HepG2 (cell line): Measurements from ENCODE around the gene TXNDC11. TPM values are rescaled to one million over a fixed set of nuclear protein-coding genes. Genes with fewer than 3 reads are reported as not detected.

Experiments used
- ATAC-seq: fragments of 200-7000 bp; cut with Tn5 transposase; 3 replicates; pipeline ENCODE4 v1.9.1; 2020; ENCODE audit warnings: mild to moderate bottlenecking, moderate library complexity
- BruUV-seq: library from RNA; stranded (reverse); fragments of 400-500 nt; replicated peaks from 2 replicates; lab custom pipeline; 2021; lab: Mats Ljungman, UMichigan
- CTCF ChIA-PET: fragments of 300-600 bp; formaldehyde crosslinking; extraction: SDS; loops from one replicate; lab custom pipeline; 2021; ENCODE audit warnings: low total read pairs, inconsistent platforms, low intra/inter-chr PET ratio; lab: Yijun Ruan, JAX
- POLR2A ChIA-PET: fragments of 350-600 bp; sonication (Branson Sonifier 250); formaldehyde crosslinking; loops from one replicate; lab custom pipeline; 2020; ENCODE audit warnings: antibody characterized with exemption, inconsistent platforms; lab: Yijun Ruan, JAX
- DNase-seq: peaks from one replicate; pipeline ENCODE4 v3.0.0-alpha.2; 2015; ENCODE audit warnings: low spot score
- FAIRE-seq: peaks from 3 replicates; lab custom pipeline; 2011; peaks lifted over from hg19 to GRCh38; lab: Jason Lieb, UNC
- H2AFZ ChIP-seq: one replicate; pipeline ENCODE4 v1.6.1; 2011; ENCODE audit warnings: low read length, inconsistent platforms
- H3K27ac ChIP-seq: fragments of 300-600 bp; 3 replicates; pipeline ENCODE4 v1.8.0; 2011; ENCODE audit warnings: mixed run types, mild to moderate bottlenecking, mixed read lengths, low read length, inconsistent platforms; ENCODE audit not compliant: insufficient read depth; ENCODE audit errors: extremely low read length
- H3K27me3 ChIP-seq, 2 experiments: fragments of 200-600 bp in 1 of 2; 2 replicates in 1 of 2; 3 replicates in 1 of 2; pipeline versions ENCODE4 v1.6.0 to v1.8.0; 2011; ENCODE audit warnings: low read length in 2 of 2, mild to moderate bottlenecking in 2 of 2, moderate library complexity in 2 of 2, inconsistent platforms in 1 of 2; ENCODE audit not compliant: insufficient read depth in 2 of 2, control insufficient read depth in 1 of 2
- H3K36me3 ChIP-seq, 2 experiments: fragments of 200-600 bp in 1 of 2; replicated peaks in 1 of 2; 2 replicates in 1 of 2; 3 replicates in 1 of 2; pipeline versions ENCODE4 v1.5.1 to v1.8.0; 2011; ENCODE audit warnings: low read length in 2 of 2, inconsistent platforms in 1 of 2; ENCODE audit not compliant: insufficient read depth in 2 of 2, control insufficient read depth in 1 of 2
- H3K4me1 ChIP-seq: 2 replicates; pipeline ENCODE4 v1.5.1; 2012; ENCODE audit warnings: low read length, inconsistent platforms; ENCODE audit not compliant: insufficient read depth
- H3K4me2 ChIP-seq: 2 replicates; pipeline ENCODE4 v1.6.0; 2011; ENCODE audit warnings: low read depth, low read length, inconsistent platforms
- H3K4me3 ChIP-seq, 3 experiments: fragments of 200-600 bp in 1 of 3; sonication (generic), shearing (Covaris generic) in 1 of 3; replicated peaks in 1 of 3; 2 replicates each; pipeline ENCODE4 v1.5.1; 2011 to 2016; ENCODE audit warnings: low read length in 3 of 3, inconsistent platforms in 2 of 3, low read depth in 2 of 3, mild to moderate bottlenecking in 2 of 3, control low read depth in 1 of 3, mixed read lengths in 1 of 3; ENCODE audit not compliant: insufficient read depth in 1 of 3
- H3K79me2 ChIP-seq: one replicate; pipeline ENCODE4 v1.6.1; 2011; ENCODE audit warnings: low read length, inconsistent platforms; ENCODE audit not compliant: insufficient read depth
- H3K9ac ChIP-seq: 2 replicates; pipeline ENCODE4 v1.6.0; 2011; ENCODE audit warnings: mild to moderate bottlenecking, low read depth, low read length, inconsistent platforms; ENCODE audit not compliant: insufficient read depth
- H3K9me3 ChIP-seq: 2 replicates; pipeline ENCODE4 v1.5.1; 2012; ENCODE audit warnings: mild to moderate bottlenecking, low read length
- H4K20me1 ChIP-seq: 2 replicates; pipeline ENCODE4 v1.6.0; 2011; ENCODE audit warnings: inconsistent platforms, mild to moderate bottlenecking, low read length, moderate library complexity; ENCODE audit not compliant: insufficient read depth
- CEBPB ChIP-seq: IDR thresholded peaks from 2 replicates; pipeline ENCODE4 v1.6.1; 2011; ENCODE audit warnings: low read depth, low read length, improper control_type of control experiment, borderline replicate concordance
- CEBPG ChIP-seq: IDR thresholded peaks from 2 replicates; pipeline ENCODE4 v1.6.1; 2016
- FOSL1 ChIP-seq: sonication (generic); formaldehyde crosslinking; IDR thresholded peaks from 2 replicates; pipeline ENCODE4 v1.9.0; 2021; ENCODE audit warnings: missing genetic modification reagents, borderline replicate concordance
- ISX ChIP-seq: sonication (generic); formaldehyde crosslinking; conservative IDR thresholded peaks from 2 replicates; pipeline ENCODE4 v1.5.0; 2020; ENCODE audit warnings: missing genetic modification reagents
- ONECUT2 ChIP-seq: sonication (generic); formaldehyde crosslinking; IDR thresholded peaks from 2 replicates; pipeline ENCODE4 v1.4.0; 2020; ENCODE audit warnings: missing genetic modification reagents
- ZFP90 ChIP-seq: sonication (generic); formaldehyde crosslinking; IDR thresholded peaks from 2 replicates; pipeline ENCODE4 v1.8.0; 2022; ENCODE audit warnings: missing genetic modification reagents, mild to moderate bottlenecking, inconsistent platforms, borderline replicate concordance
- ZNF121 ChIP-seq: sonication (generic); formaldehyde crosslinking; IDR thresholded peaks from 2 replicates; pipeline ENCODE4 v1.5.0; 2020; ENCODE audit warnings: mild to moderate bottlenecking, missing genetic modification reagents
- ZNF263 ChIP-seq: sonication (generic); formaldehyde crosslinking; IDR thresholded peaks from 2 replicates; pipeline ENCODE4 v1.4.0; 2020; ENCODE audit warnings: missing genetic modification reagents
- ZNF296 ChIP-seq: sonication (generic); formaldehyde crosslinking; conservative IDR thresholded peaks from 2 replicates; pipeline ENCODE4 v1.5.0; 2020; ENCODE audit warnings: mild to moderate bottlenecking, missing genetic modification reagents
- ZNF607 ChIP-seq: sonication (generic); formaldehyde crosslinking; IDR thresholded peaks from 2 replicates; pipeline ENCODE4 v1.5.1; 2020; ENCODE audit warnings: missing genetic modification reagents, mild to moderate bottlenecking, borderline replicate concordance
- WGBS: methylation state at CpG from one replicate; pipeline ENCODE4 v1.1.6; 2017; ENCODE audit warnings: low lambda C conversion rate; 5-methylcytosine and 5-hydroxymethylcytosine counted together
- in situ Hi-C: cut with HindIII; loops from 2 replicates; pipeline ENCODE4 v1.10.0; 2017; ENCODE audit warnings: low pct_unique_long_range_greater_than_20kb; ENCODE audit not compliant: extremely low pct_ligation_motif_present
- intact Hi-C: fragments of 100-400 bp; cut with micrococcal nuclease; formaldehyde crosslinking; loops from one replicate; pipeline ENCODE4 v1.10.0; 2022; ENCODE audit not compliant: unreplicated experiment
- polyA plus RNA-seq, 8 experiments: library from polyadenylated mRNA; depleted of rRNA in 3 of 8; stranded (reverse) in 7 of 8; unstranded in 1 of 8; fragments of >200 nt; fragmentation: Illumina TruSeq in 4 of 8; extraction: Trizol in 4 of 8; gene quantifications; 2 replicates each; pipeline versions ENCODE4 v1.2.1 to v1.2.3, GENCODE V29; 2011 to 2016; ENCODE audit warnings: low read depth in 4 of 8, missing spikeins in 1 of 8, mixed read lengths in 1 of 8; ENCODE audit not compliant: insufficient read depth in 1 of 8
- total RNA-seq, 5 experiments: library from RNA; depleted of rRNA; stranded (reverse); fragments of >200 nt; fragmentation: Illumina TruSeq; extraction: Trizol; gene quantifications; 2 replicates each; pipeline ENCODE4 v1.2.3, GENCODE V29; 2016; ENCODE audit warnings: low read depth in 1 of 5

TXNDC11 gene
- total and polyA plus RNA-seq, 2 of the 13 experiments (the other 11 are each of a cell fraction or from before 2014, with no cell fraction given) = 74.9 to 123 TPM

DNA sequence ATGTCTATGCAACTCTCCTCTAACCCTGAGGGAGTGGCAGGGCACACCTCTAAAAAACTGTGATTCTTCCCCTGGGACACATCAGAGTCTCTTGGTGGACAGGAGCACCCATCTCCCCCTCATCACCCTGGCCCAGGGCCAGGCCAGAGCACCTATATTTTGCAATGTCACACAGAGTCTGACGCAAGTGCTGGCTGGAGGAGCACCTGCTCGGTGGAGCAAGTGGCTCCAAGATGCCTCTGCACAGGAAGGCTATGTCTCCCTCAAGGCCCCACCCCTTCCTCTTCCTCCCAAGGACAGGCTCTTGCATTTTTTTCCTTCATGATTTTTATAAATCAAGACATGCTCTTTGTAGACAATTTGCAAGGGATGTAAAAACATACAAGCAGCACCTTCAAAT is 61.1 kb downstream of the TXNDC11 start:
- Histone ChIP-seq H3K79me2 (no peaks in the 10 kb centered on the region), H2AFZ (no peak overlapping the region), H3K4me2 (no peak overlapping the region), H3K27ac (no peak overlapping the region), H4K20me1 (peaks cover 3% of the 10 kb centered on the region; the same call in 1 of the 2 replicates), H3K9me3 (no peaks in the 10 kb centered on the region), H3K4me3 (no peak overlapping the region), H3K36me3 (peaks cover 54 to 100% of the 10 kb centered on the region in 2 experiments), H3K27me3 (no peaks in the 10 kb centered on the region), H3K4me1 (no peaks in the 10 kb centered on the region), H3K9ac (no peak overlapping the region)
- no peak for DNase-seq
- no peak for ATAC-seq
- intact Hi-C loops = no loop called here
- BruUV-seq = no TSS peak
- ChIA-PET CTCF (no interaction called here), POLR2A (no interaction called here)
- in situ Hi-C loops = no loop called here
- no peak for FAIRE-seq
- TF ChIP-seq FOSL1 (CRISPR knock-in tag) = no peak
- peak; percentile 62; the same call in 1 of the 2 replicates for TF ChIP-seq ZNF263 (CRISPR knock-in tag)
- 0 out of 2 replicates have a peak, but pooled peaks have one; percentile 17 for TF ChIP-seq CEBPG
- TF ChIP-seq CEBPB = peak; percentile 51; the same call in 1 of the 2 replicates
- no peak for TF ChIP-seq ZNF296 (CRISPR knock-in tag)
- 75% methylated on average over 2 of the region's 2 CpGs for WGBS

DNA sequence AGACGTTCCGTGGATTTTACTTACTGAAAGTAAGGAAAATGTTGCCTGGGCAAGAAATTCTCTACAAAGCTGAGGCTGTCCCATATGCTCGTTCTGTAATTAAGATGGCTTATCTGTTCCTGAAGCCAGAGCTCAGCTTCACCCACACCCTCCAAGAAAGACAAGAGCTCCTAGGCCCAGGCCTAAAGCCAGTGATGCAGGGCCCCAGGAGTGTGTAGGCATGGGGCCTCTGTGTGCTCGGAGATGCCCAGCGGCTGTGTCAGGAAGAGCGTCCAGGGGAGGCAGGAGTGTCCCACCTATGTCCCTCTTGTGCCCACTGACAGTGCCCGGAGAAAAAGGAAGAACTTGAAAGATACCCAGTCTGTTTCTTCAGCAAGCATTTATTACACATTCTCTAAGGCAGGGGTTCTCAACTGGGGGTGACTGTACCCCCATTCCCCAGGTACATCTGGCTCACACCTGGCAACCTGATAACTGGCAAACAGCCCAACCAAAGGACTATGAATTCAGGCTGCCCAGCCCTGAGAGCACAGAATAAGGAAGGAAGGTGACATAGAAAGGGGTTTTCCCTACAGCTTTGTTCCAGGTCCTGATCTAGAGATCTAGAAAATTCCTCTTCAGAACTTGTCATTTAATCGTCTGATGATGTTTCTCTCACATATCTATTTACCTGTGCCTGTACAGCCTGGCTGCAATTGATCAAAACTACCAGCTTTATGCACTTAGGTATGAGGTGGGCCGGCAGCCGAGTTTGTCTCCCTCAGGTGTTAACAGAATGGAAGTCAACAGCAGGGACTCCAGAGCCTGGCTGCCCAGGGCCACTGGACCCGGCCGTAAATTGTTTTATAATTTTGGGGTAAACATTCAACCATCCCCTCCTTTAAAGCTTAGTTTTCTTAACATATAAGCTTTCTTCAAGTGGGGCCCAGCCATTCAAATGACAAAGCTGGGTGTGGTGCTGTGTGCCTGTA is 62.4 kb downstream of the TXNDC11 start:
- peaks cover 4% of the 10 kb centered on the region; the same call in 1 of the 2 replicates for H4K20me1 ChIP-seq
- in situ Hi-C loops (no loop called here), intact Hi-C loops (no loop called here)
- ChIA-PET POLR2A (no interaction called here), CTCF (no interaction called here)
- FAIRE-seq (no peak), ATAC-seq (no peak), DNase-seq (no peak)
- H2AFZ ChIP-seq = no peak overlapping the region
- BruUV-seq = no TSS peak
- H3K36me3 ChIP-seq = peaks cover 56 to 89% of the 10 kb centered on the region in 2 experiments
- H3K9ac ChIP-seq = no peak overlapping the region
- H3K4me3 ChIP-seq = no peak overlapping the region
- H3K9me3 ChIP-seq = no peaks in the 10 kb centered on the region
- peaks cover 10% of the 10 kb centered on the region for H3K4me1 ChIP-seq
- H3K27ac ChIP-seq = no peak overlapping the region
- 97% methylated on average over 12 of the region's 12 CpGs for WGBS
- no peaks in the 10 kb centered on the region for H3K79me2 ChIP-seq
- no peak overlapping the region for H3K4me2 ChIP-seq
- H3K27me3 ChIP-seq = no peaks in the 10 kb centered on the region
- TF ChIP-seq ZFP90 (CRISPR knock-in tag) (no peak), ZNF607 (CRISPR knock-in tag) (no peak), ISX (CRISPR knock-in tag) (0 out of 2 replicates have a peak, but pooled peaks have one; percentile 31), ONECUT2 (CRISPR knock-in tag) (no peak), ZNF121 (CRISPR knock-in tag) (no peak)
